ENCODE results near the gene PAX6.
"Not testable (repeated sequence)": the region's sequence is repeated elsewhere in the genome, so short reads cannot be mapped to it uniquely, and the experiment has no call there.

Gene PAX6

GRCh38 chr11:31763296-31763695 lies 47.8 kb downstream of the PAX6 start:
- no peak for DNase-seq

- no peak for DNase-seq
These were observed 49.5 kb downstream of the PAX6 start for GRCh38 chr11:31761636-31762035.

GRCh38 chr11:31757260-31757835 lies 53.8 kb downstream of the PAX6 start:
- DNase-seq: no peak

- DNase-seq: no peak
These were observed 63.5 kb downstream of the PAX6 start for GRCh38 chr11:31747581-31747980.

- DNase-seq: not testable (repeated sequence)
These were observed 70.3 kb downstream of the PAX6 start for GRCh38 chr11:31740731-31741368.

GRCh38 chr11:31740131-31740530 lies 71.0 kb downstream of the PAX6 start:
- no peak for DNase-seq

Measured in stimulated activated CD4-positive, alpha-beta T cell treated with anti-CD3 and anti-CD28 coated beads, Interleukin-15, amount 100 ng/mL, for 24 hours (primary cell).